ENCODE results near the gene LIG3.
A peak's percentile ranks its signal among the peaks of the same experiment; 100 is the strongest.
"Not testable (repeated sequence)": the region's sequence is repeated elsewhere in the genome, so short reads cannot be mapped to it uniquely, and the experiment has no call there.

The LIG3 gene

GRCh38 chr17:34980353-34980680, at the start of gene LIG3:
Gene LIG3, plus strand, starts transcription at chr17:34980512. Its CDS starts 2,494 bp downstream, at chr17:34983006.
- peak; percentile 92 for DNase-seq (ENCODE audit: low read depth)

GRCh38 chr17:34950780-34951179, 29.5 kb upstream of the LIG3 start:
- DNase-seq (ENCODE audit: low read depth): not testable (repeated sequence)

- DNase-seq (ENCODE audit: low read depth): no peak
These were observed 21.9 kb upstream of the LIG3 start for GRCh38 chr17:34958438-34958837.

- peak; percentile 88 for DNase-seq (ENCODE audit: low read depth)
These were observed 19.0 kb upstream of the LIG3 start, which contains the start of the genes CCT6B and ZNF830 for GRCh38 chr17:34961093-34961911. Gene CCT6B, minus strand, starts transcription at chr17:34961460. Its CDS starts 67 bp downstream, at chr17:34961393. Gene ZNF830, plus strand, starts transcription at chr17:34961540. Its CDS starts 27 bp downstream, at chr17:34961567.

- no peak for DNase-seq (ENCODE audit: low read depth)
These were observed 6.1 kb upstream of the LIG3 start for GRCh38 chr17:34974179-34974578.

GRCh38 chr17:34974794-34975785, 5.2 kb upstream of the LIG3 start:
- DNase-seq (ENCODE audit: low read depth): no peak

GRCh38 chr17:34979153-34979552, 1.2 kb upstream of the LIG3 start:
- DNase-seq (ENCODE audit: low read depth): no peak

GRCh38 chr17:34979650-34980352, 511 bp upstream of the LIG3 start:
- no peak for DNase-seq (ENCODE audit: low read depth)

GRCh38 chr17:34980681-34981537, 597 bp downstream of the LIG3 start:
- DNase-seq (ENCODE audit: low read depth): peak; percentile 69

GRCh38 chr17:34981538-34982241, 1.4 kb downstream of the LIG3 start:
- DNase-seq (ENCODE audit: low read depth): no peak

GRCh38 chr17:34987232-34987631, 6.9 kb downstream of the LIG3 start:
- no peak for DNase-seq (ENCODE audit: low read depth)

GRCh38 chr17:34988644-34989043, 8.3 kb downstream of the LIG3 start:
- DNase-seq (ENCODE audit: low read depth): no peak

GRCh38 chr17:34989473-34989872, 9.2 kb downstream of the LIG3 start:
- no peak for DNase-seq (ENCODE audit: low read depth)

GRCh38 chr17:34990921-34991365, 10.6 kb downstream of the LIG3 start:
- no peak for DNase-seq (ENCODE audit: low read depth)

GRCh38 chr17:34991606-34992005, 11.3 kb downstream of the LIG3 start:
- no peak for DNase-seq (ENCODE audit: low read depth)

GRCh38 chr17:34993031-34993430, 12.7 kb downstream of the LIG3 start:
- DNase-seq (ENCODE audit: low read depth): no peak

- DNase-seq (ENCODE audit: low read depth): no peak
These were observed 16.3 kb downstream of the LIG3 start for GRCh38 chr17:34996422-34997285.

GRCh38 chr17:34997355-34997862, 17.1 kb downstream of the LIG3 start:
- no peak for DNase-seq (ENCODE audit: low read depth)

GRCh38 chr17:34998205-34998604, 17.9 kb downstream of the LIG3 start:
- DNase-seq (ENCODE audit: low read depth): peak; percentile 69

All from activated T-cell treated with anti-CD3 and anti-CD28 coated beads for 24 hours (primary cell).